ENCODE results near the gene KRT7.

- TF ChIP-seq POLR2A (IDR thresholded peaks at IDR 0.05; ENCODE audit: low read length) (no peak), GATA1 (IDR thresholded peaks at IDR 0.05; ENCODE audit: low read depth, low read length) (no peak)
Measured at GRCh38 chr12:52210925-52211650, 22.0 kb upstream of the KRT7 start.
